ENCODE data around the gene AADACL3. TPM values are rescaled to one million over a fixed set of nuclear protein-coding genes. Genes with fewer than 3 reads are reported as not detected.

The AADACL3 gene

Small RNA genes lying within 50 kb of the gene (small RNA-seq; reads per million reads assigned to genes)
- not detected for gene AC244670.1 (ENCODE audit: insufficient read depth)

Measured in neuronal stem cell (in vitro differentiated cells).